ENCODE results near the gene BTBD9.

DNA sequence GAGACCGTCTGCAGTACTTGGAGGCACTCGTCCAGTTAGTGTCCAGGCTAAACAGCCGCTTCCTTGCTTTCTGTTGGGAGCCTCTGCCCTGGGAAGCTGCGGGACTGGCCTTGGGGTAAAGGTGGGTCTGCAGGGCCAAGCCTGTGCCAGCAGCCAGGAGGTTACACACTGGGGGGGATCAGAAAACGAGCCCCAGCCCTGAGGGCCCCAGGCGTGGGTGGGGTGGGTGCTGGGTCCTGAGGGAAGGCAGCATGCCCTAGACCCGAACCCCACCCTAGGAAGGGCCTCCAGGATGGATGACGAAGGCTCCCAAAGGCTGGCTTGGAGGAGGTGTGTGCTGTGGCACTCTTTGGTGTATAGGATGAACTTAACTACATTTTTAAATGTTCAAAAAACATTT lies 485.0 kb downstream of the BTBD9 start:
- TF ChIP-seq POLR2A (IDR thresholded peaks at IDR 0.05; ENCODE audit: low read depth, low read length) = no peak
- TF ChIP-seq POLR2AphosphoS5 (IDR thresholded peaks at IDR 0.05; ENCODE audit: low read depth, low read length) = no peak
